Calu3 (cell line): ENCODE results near the gene MARCHF6. TPM values are rescaled to one million over a fixed set of nuclear protein-coding genes. Genes with fewer than 3 reads are reported as not detected.
"Not testable (repeated sequence)": the region's sequence is repeated elsewhere in the genome, so short reads cannot be mapped to it uniquely, and the experiment has no call there.

Experiments
- BruUV-seq: library from RNA; stranded (reverse); fragments of 400-500 nt; replicated peaks from 2 replicates; lab custom pipeline; 2021; lab: Mats Ljungman, UMichigan
- CTCF ChIA-PET: fragments of 300-600 bp; sonication (Branson Sonifier 250); formaldehyde crosslinking; loops from one replicate; lab custom pipeline; 2022; ENCODE audit warnings: antibody characterized with exemption; lab: Charles Lee
- DNase-seq: peaks from one replicate; pipeline ENCODE4 v3.0.0; 2022
- H3K27ac Mint-ChIP-seq: one replicate; pipeline ENCODE4 v1.8.0; 2022; ENCODE audit warnings: mixed read lengths; ENCODE audit not compliant: unreplicated experiment
- H3K27me3 Mint-ChIP-seq: one replicate; pipeline ENCODE4 v1.8.0; 2022; ENCODE audit warnings: mixed read lengths; ENCODE audit not compliant: unreplicated experiment
- H3K36me3 Mint-ChIP-seq: one replicate; pipeline ENCODE4 v1.8.0; 2022; ENCODE audit warnings: mild to moderate bottlenecking, moderate library complexity, mixed read lengths; ENCODE audit not compliant: insufficient read depth, unreplicated experiment
- H3K4me1 Mint-ChIP-seq: one replicate; pipeline ENCODE4 v1.8.0; 2022; ENCODE audit warnings: mild to moderate bottlenecking, low read depth, mixed read lengths; ENCODE audit not compliant: unreplicated experiment
- H3K4me3 Mint-ChIP-seq: one replicate; pipeline ENCODE4 v1.8.0; 2022; ENCODE audit warnings: mild to moderate bottlenecking, low read depth, moderate library complexity, mixed read lengths; ENCODE audit not compliant: unreplicated experiment
- H3K9me3 Mint-ChIP-seq: one replicate; pipeline ENCODE4 v1.8.0; 2022; ENCODE audit warnings: low read depth, mixed read lengths; ENCODE audit not compliant: unreplicated experiment
- intact Hi-C: fragments of 100-400 bp; cut with micrococcal nuclease; formaldehyde crosslinking; loops from one replicate; pipeline ENCODE4 v1.10.0; 2022; ENCODE audit not compliant: unreplicated experiment
- total RNA-seq: library from RNA; stranded (reverse); gene quantifications from 2 replicates; pipeline ENCODE4 v1.2.3, GENCODE V29; 2022
- TF ChIP-seq, protein P1 (sequence below): fragments of 200-600 bp; IDR thresholded peaks from one replicate; pipeline ENCODE4 v1.8.0; 2022; ENCODE audit warnings: antibody characterized with exemption; ENCODE audit not compliant: unreplicated experiment

The MARCHF6 gene
- total RNA-seq, 1 experiment from 2014 or later, result 160 TPM

DNA sequence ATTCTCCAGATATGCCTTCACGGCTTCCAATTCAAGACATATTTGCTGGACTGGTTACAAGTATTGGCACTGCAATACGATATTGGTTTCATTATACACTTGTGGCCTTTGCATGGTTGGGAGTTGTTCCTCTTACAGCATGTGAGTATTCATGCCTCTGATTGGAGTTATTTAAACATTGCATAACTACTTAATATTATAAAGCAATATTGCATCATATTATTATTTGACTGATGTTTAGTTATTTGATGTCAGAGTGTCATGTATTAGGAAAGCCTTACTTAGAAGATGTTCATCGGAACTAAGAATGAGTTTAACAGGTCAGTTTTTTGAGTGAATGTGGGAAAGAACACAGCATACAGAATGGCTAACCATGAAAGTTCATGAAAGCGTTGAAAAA lies 28.3 kb downstream of the MARCHF6 start:
- intact Hi-C loops, result no loop called here
- Mint-ChIP-seq H3K36me3 (peaks cover 25% of the 10 kb centered on the region), H3K4me1 (peaks cover 5% of the 10 kb centered on the region), H3K4me3 (no peak overlapping the region), H3K27me3 (no peaks in the 10 kb centered on the region), H3K9me3 (no peaks in the 10 kb centered on the region), H3K27ac (no peak overlapping the region)
- TF ChIP-seq, protein P1, sequence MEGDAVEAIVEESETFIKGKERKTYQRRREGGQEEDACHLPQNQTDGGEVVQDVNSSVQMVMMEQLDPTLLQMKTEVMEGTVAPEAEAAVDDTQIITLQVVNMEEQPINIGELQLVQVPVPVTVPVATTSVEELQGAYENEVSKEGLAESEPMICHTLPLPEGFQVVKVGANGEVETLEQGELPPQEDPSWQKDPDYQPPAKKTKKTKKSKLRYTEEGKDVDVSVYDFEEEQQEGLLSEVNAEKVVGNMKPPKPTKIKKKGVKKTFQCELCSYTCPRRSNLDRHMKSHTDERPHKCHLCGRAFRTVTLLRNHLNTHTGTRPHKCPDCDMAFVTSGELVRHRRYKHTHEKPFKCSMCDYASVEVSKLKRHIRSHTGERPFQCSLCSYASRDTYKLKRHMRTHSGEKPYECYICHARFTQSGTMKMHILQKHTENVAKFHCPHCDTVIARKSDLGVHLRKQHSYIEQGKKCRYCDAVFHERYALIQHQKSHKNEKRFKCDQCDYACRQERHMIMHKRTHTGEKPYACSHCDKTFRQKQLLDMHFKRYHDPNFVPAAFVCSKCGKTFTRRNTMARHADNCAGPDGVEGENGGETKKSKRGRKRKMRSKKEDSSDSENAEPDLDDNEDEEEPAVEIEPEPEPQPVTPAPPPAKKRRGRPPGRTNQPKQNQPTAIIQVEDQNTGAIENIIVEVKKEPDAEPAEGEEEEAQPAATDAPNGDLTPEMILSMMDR, result no peak
- CTCF ChIA-PET, result no interaction called here
- no TSS peak for BruUV-seq
- no peak for DNase-seq

DNA sequence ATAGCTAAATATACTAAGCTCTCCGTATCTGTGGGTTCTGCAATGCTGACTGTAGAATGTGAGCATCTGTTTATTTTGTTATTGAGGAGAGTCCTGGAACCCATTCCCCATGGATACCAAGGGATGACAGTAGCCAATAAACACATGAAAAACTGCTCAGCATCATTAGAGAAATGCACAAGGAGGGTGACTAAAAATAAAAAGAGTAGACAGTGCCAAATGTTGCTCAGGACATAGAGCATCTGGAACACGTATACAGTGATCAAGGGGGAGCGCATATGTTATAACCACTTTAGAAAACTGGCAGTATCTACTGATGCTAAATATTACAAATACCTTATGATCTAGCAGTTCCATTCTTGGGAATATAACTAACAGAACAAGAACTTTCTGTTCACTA lies 31.0 kb downstream of the MARCHF6 start:
- peaks cover 25% of the 10 kb centered on the region for H3K36me3 Mint-ChIP-seq
- H3K27me3 Mint-ChIP-seq, result no peaks in the 10 kb centered on the region
- CTCF ChIA-PET, result no interaction called here
- no peaks in the 10 kb centered on the region for H3K4me1 Mint-ChIP-seq
- intact Hi-C loops, result no loop called here
- TF ChIP-seq, protein P1, result no peak
- H3K9me3 Mint-ChIP-seq, result no peaks in the 10 kb centered on the region
- BruUV-seq, result no TSS peak
- H3K27ac Mint-ChIP-seq, result no peak overlapping the region
- DNase-seq, result no peak
- H3K4me3 Mint-ChIP-seq, result no peak overlapping the region

DNA sequence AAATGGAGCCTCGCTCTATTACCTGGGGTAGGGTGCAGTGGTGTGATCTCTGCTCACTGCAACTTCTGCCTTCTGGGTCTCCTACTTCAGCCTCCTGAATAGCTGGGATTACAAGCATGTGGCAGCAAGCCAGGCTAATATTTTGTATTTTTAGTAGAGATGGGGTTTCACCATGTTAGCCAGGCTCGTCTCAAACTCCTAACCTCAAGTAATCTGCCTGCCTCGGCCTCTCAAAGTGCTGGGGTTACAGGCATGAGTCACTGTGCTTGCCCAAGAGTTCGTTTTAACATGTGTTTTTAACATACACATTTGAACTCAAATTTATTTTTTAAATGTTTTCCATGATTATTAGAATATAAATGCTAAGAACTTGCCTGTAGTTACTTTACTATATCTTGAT lies 34.2 kb downstream of the MARCHF6 start:
- CTCF ChIA-PET, result no interaction called here
- no peak for DNase-seq
- BruUV-seq, result no TSS peak
- Mint-ChIP-seq H3K27ac (no peak overlapping the region), H3K4me1 (no peaks in the 10 kb centered on the region), H3K4me3 (no peak overlapping the region), H3K9me3 (no peaks in the 10 kb centered on the region), H3K27me3 (no peaks in the 10 kb centered on the region), H3K36me3 (peaks cover 41% of the 10 kb centered on the region)
- TF ChIP-seq, protein P1, result no peak
- intact Hi-C loops, result no loop called here

DNA sequence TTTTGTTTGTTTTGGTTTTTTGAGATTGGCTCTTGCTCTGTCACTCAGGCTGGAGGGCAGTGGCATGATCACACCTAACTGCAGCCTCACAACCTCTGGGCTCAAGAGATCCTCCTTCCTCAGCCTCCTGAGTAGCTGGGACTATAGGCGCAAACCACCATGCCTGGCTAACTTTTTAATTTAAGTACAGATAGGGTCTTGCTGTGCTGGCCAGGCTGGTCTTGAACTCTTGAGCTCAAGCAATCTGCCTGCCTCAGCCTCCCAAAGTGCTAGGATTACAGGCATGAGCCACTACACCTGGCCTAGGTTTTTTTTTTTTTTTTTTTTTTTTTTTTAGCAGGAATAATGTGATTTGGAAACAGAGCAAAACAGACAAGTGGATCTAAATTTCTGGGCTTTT lies 37.6 kb downstream of the MARCHF6 start:
- H3K36me3 Mint-ChIP-seq, result peaks cover 43% of the 10 kb centered on the region
- no peaks in the 10 kb centered on the region for H3K4me1 Mint-ChIP-seq

DNA sequence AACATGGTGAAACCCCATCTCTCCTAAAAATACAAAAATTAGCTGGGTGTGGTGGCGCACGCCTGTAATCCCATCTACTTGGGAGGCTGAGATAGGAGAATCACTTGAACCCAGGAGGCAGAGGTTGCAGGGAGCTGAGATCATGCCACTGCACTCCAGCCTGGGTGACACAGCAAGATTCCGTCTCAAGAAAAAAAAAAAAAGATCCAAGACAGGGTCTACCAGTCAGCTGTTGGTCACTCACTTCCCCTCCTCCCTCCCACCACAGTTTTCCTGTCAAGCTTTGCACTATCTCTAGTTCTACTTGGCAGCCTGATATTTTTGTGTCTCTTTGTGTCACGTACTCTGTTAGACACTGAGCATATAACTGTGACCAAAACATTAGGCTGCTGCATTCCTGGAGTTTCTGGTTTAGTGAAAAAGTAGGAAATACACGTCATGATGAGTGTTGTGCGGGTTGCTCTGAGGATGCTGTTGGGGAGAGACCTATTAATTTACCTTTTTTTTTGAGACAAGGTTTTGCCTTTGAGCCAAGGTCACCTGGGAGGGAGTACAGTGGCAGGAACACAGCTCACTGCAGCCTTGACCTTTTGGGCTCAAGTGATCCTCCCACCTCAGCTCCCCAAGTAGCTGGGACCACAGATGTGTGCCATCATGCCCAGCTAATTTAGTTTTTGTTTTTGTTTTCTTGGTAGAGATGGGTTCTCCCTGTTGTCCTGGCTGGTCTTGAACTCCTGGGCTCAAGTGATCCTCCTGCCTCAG lies 39.3 kb downstream of the MARCHF6 start:
- H3K36me3 Mint-ChIP-seq, result peaks cover 43% of the 10 kb centered on the region
- H3K4me3 Mint-ChIP-seq, H3K27me3 Mint-ChIP-seq, BruUV-seq, H3K9me3 Mint-ChIP-seq, H3K4me1 Mint-ChIP-seq, DNase-seq, intact Hi-C loops, H3K27ac Mint-ChIP-seq: not testable (repeated sequence)
- CTCF ChIA-PET, result interaction anchor here (0.6 kb wide), 1 partner anchor 409 kb away, joined by 3 read pairs; no protein-coding TSS in a partner anchor

More for the DNA sequence above, 37.6 kb downstream of the MARCHF6 start:
- no peak overlapping the region for H3K27ac Mint-ChIP-seq
- CTCF ChIA-PET, result no interaction called here
- no peaks in the 10 kb centered on the region for H3K27me3 Mint-ChIP-seq
- intact Hi-C loops, result no loop called here
- H3K4me3 Mint-ChIP-seq, result no peak overlapping the region
- no peaks in the 10 kb centered on the region for H3K9me3 Mint-ChIP-seq
- TF ChIP-seq, protein P1, result no peak
- no TSS peak for BruUV-seq
- DNase-seq, result no peak
